ENCODE results near the gene ARID4A. TPM values are rescaled to one million over a fixed set of nuclear protein-coding genes. Genes with fewer than 3 reads are reported as not detected.

Gene ARID4A
- total and polyA plus RNA-seq, 2 donors (not counting 3 experiments of a cell fraction or from before 2014, with no cell fraction given) = 3.7 to 20.0 TPM

GRCh38 chr14:58297762-58298476 lies 436 bp upstream of the ARID4A start:
- peaks cover 52% of the 10 kb centered on the region for H3K79me2 ChIP-seq (ENCODE audit: control insufficient read depth, insufficient read depth, low read length)

More at GRCh38 chr14:58297762-58298476, 436 bp upstream of the ARID4A start:
- POLR2A ChIA-PET = interaction anchor here (0.6 to 1.8 kb wide), 10 partner anchors 9 to 129 kb away, joined by 3 to 9 read pairs (median 5); partner anchors contain the start of genes ACTR10, KIAA0586, PSMA3 and TIMM9
- H3K4me3 ChIP-seq (replicated peaks in 1 of 3; ENCODE audit: insufficient read depth in 1 of 3, low read depth in 1 of 3, low read length in 3 of 3) = peak overlapping the region; percentile 91 to 97 (median 92)
- H3K9me1 ChIP-seq (replicated peaks; ENCODE audit: control insufficient read depth, extremely low read depth, insufficient read depth, low read length) = no peaks in the 10 kb centered on the region
- dilution Hi-C loops (cut with MboI; ENCODE audit: extremely low pct_ligation_motif_present, low sequenced_read_pairs) = no loop called here
- no peaks in the 10 kb centered on the region for H3K27me3 ChIP-seq (ENCODE audit: control insufficient read depth in 2 of 2, insufficient read depth in 2 of 2, low read length in 2 of 2)
- no TSS peak for BruUV-seq (replicated peaks)
- no peaks in the 10 kb centered on the region for H3K9me3 ChIP-seq (replicated peaks; ENCODE audit: control insufficient read depth, insufficient read depth, low read length)
- TF ChIP-seq EZH2 (IDR thresholded peaks at IDR 0.05; ENCODE audit: borderline replicate concordance, low read depth, low read length, severe bottlenecking) (peak; percentile 98), CTCF (IDR thresholded peaks at IDR 0.05; ENCODE audit: extremely low read depth in 1 of 2, insufficient read depth in 1 of 2, low read depth in 1 of 2, low read length in 2 of 2) (no peak), POLR2AphosphoS5 (IDR thresholded peaks at IDR 0.05; ENCODE audit: insufficient read depth, low read depth, low read length) (peak; percentile 72), MYC (IDR thresholded peaks at IDR 0.05; ENCODE audit: low read depth, low read length) (no peak), GATA2 (IDR thresholded peaks at IDR 0.05; ENCODE audit: insufficient read depth, insufficient read length, low read depth, low read length) (no peak), POLR2A (IDR thresholded peaks at IDR 0.05; ENCODE audit: low read depth, low read length) (peak; percentile 58), FOS (IDR thresholded peaks at IDR 0.05; ENCODE audit: borderline replicate concordance, insufficient read depth, low read length) (no peak), MAX (IDR thresholded peaks at IDR 0.05; ENCODE audit: insufficient read depth, insufficient read length) (no peak), JUN (IDR thresholded peaks at IDR 0.05; ENCODE audit: borderline replicate concordance, insufficient read depth, insufficient read length, low read depth) (peak; percentile 17)
- CTCF ChIA-PET = interaction anchor here (0.6 to 2.2 kb wide), 11 partner anchors 10 to 129 kb away, joined by 3 to 12 read pairs (median 4); partner anchors contain the start of genes KIAA0586, TIMM9 and TOMM20L
- H3K4me1 ChIP-seq (ENCODE audit: control insufficient read depth, extremely low read depth, insufficient read depth, low read length) = peaks cover 14% of the 10 kb centered on the region
- H3K36me3 ChIP-seq (ENCODE audit: control insufficient read depth in 2 of 2, extremely low read depth in 1 of 2, insufficient read depth in 2 of 2, low read length in 2 of 2) = peaks cover 3 to 10% of the 10 kb centered on the region in 2 experiments
- peak overlapping the region; percentile 95 for H3K4me2 ChIP-seq (ENCODE audit: insufficient read depth, low read length)
- peak; percentile 98 for FAIRE-seq
- H4K20me1 ChIP-seq (replicated peaks; ENCODE audit: control insufficient read depth, extremely low read depth, insufficient read depth, low read length) = no peaks in the 10 kb centered on the region
- peak overlapping the region; percentile 91 for H3K9ac ChIP-seq (replicated peaks; ENCODE audit: extremely low read depth, insufficient read depth, low read length)
- H2AFZ ChIP-seq (ENCODE audit: low read depth, low read length) = peak overlapping the region; percentile 64
- intact Hi-C loops (cut with micrococcal nuclease) = loop anchor here (1.0 to 2.0 kb wide), 5 partner anchors 17 to 129 kb away; partner anchors contain the start of genes KIAA0586, PSMA3, TIMM9 and TOMM20L
- DNase-seq (ENCODE audit: low read depth, low spot score) = peak; percentile 100
- peak overlapping the region; percentile 90 for H3K27ac ChIP-seq (ENCODE audit: insufficient read depth, low read depth, low read length)

Measured in endothelial cell of umbilical vein (primary cell).